ENCODE results near the gene RPS2.

Gene RPS2

GRCh38 chr16:1980770-1981087 lies 16.1 kb upstream of the RPS2 start:
- no peak for DNase-seq

GRCh38 chr16:1980030-1980769 lies 15.6 kb upstream of the RPS2 start:
- DNase-seq = no peak

- DNase-seq = no peak
Observed at GRCh38 chr16:1979271-1980029, 14.8 kb upstream of the RPS2 start.

GRCh38 chr16:1978476-1979120 lies 14.0 kb upstream of the RPS2 start:
- DNase-seq = no peak

- no peak for DNase-seq
Observed at GRCh38 chr16:1977875-1978268, 13.2 kb upstream of the RPS2 start.

- DNase-seq = no peak
Observed at GRCh38 chr16:1976951-1977874, 12.6 kb upstream of the RPS2 start.

GRCh38 chr16:1976216-1976520 lies 11.5 kb upstream of the RPS2 start:
- DNase-seq = no peak

GRCh38 chr16:1975432-1976215 lies 11.0 kb upstream of the RPS2 start:
- DNase-seq = no peak

GRCh38 chr16:1974157-1975070 lies 9.8 kb upstream of the RPS2 start:
- DNase-seq = no peak

GRCh38 chr16:1973461-1974156 lies 9.0 kb upstream of the RPS2 start:
- DNase-seq = no peak

- DNase-seq = peak; percentile 16
Observed at GRCh38 chr16:1972490-1972877, 7.9 kb upstream of the RPS2 start.

GRCh38 chr16:1971796-1972489 lies 7.3 kb upstream of the RPS2 start, which contains the start of gene TBL3:
TBL3 (plus strand) TSS chr16:1972053; CDS start chr16:1972165, 112 bp downstream.
- peak; percentile 92 for DNase-seq

- DNase-seq = no peak
Observed at GRCh38 chr16:1968146-1968953, 3.7 kb upstream of the RPS2 start.

GRCh38 chr16:1966460-1966859 lies 1.8 kb upstream of the RPS2 start, which contains the start of gene RNF151:
RNF151 (plus strand) TSS chr16:1966856; CDS start chr16:1966882, 26 bp downstream.
- DNase-seq = no peak

GRCh38 chr16:1965396-1966001 lies 873 bp upstream of the RPS2 start:
- DNase-seq = peak; percentile 13

- peak; percentile 56 for DNase-seq
Observed at GRCh38 chr16:1963806-1964505, 670 bp downstream of the RPS2 start.
